Stimulated activated CD8-positive, alpha-beta memory T cell treated with anti-CD3 and anti-CD28 coated beads, Interleukin-4, amount 100 ng/mL, for 4 hours (primary cell): ENCODE measurements around the gene FOXS1.

Experiments
- DNase-seq, 2 donors: peaks; one replicate each; pipeline ENCODE4 v3.0.0-alpha.2; 2020; ENCODE audit warnings: low read depth in 2 of 2, low spot score in 1 of 2

FOXS1 gene

GRCh38 chr20:31861385-31862156, 16.2 kb upstream of the FOXS1 start:
- peak; percentile 18 to 52 for DNase-seq

GRCh38 chr20:31861135-31861384, 15.7 kb upstream of the FOXS1 start:
- DNase-seq = no peak

- no peak for DNase-seq
These were observed 15.2 kb upstream of the FOXS1 start for GRCh38 chr20:31860390-31861134.

- DNase-seq = no peak
These were observed 14.6 kb upstream of the FOXS1 start for GRCh38 chr20:31859998-31860380.

- no peak for DNase-seq
These were observed 14.0 kb upstream of the FOXS1 start for GRCh38 chr20:31859266-31859997.

- DNase-seq = no peak
These were observed 13.3 kb upstream of the FOXS1 start for GRCh38 chr20:31858760-31859083.

GRCh38 chr20:31857861-31858759, 12.7 kb upstream of the FOXS1 start:
- no peak for DNase-seq

- no peak for DNase-seq
These were observed 11.1 kb upstream of the FOXS1 start for GRCh38 chr20:31856516-31856915.

GRCh38 chr20:31853481-31853880, 8.1 kb upstream of the FOXS1 start:
- DNase-seq = no peak

GRCh38 chr20:31851240-31851955, 6.0 kb upstream of the FOXS1 start:
- no peak for DNase-seq

GRCh38 chr20:31849306-31849930, 4.0 kb upstream of the FOXS1 start:
- no peak for DNase-seq

- DNase-seq = no peak
These were observed 2.9 kb upstream of the FOXS1 start for GRCh38 chr20:31848088-31848999.

GRCh38 chr20:31846793-31847138, 1.4 kb upstream of the FOXS1 start:
- DNase-seq = no peak

- no peak for DNase-seq
These were observed 586 bp downstream of the FOXS1 start for GRCh38 chr20:31844737-31845299.

GRCh38 chr20:31843881-31844280, 1.5 kb downstream of the FOXS1 start:
- no peak for DNase-seq

GRCh38 chr20:31843288-31843687, 2.1 kb downstream of the FOXS1 start:
- no peak for DNase-seq

GRCh38 chr20:31842471-31843157, 2.8 kb downstream of the FOXS1 start:
- no peak for DNase-seq

GRCh38 chr20:31841928-31842327, 3.5 kb downstream of the FOXS1 start:
- DNase-seq = no peak
